ENCODE results near the gene CUTA. TPM values are rescaled to one million over a fixed set of nuclear protein-coding genes. Genes with fewer than 3 reads are reported as not detected.

CUTA gene
- polyA plus RNA-seq, 1 of the 3 experiments (the other 2 are of a cell fraction): 444 TPM

DNA sequence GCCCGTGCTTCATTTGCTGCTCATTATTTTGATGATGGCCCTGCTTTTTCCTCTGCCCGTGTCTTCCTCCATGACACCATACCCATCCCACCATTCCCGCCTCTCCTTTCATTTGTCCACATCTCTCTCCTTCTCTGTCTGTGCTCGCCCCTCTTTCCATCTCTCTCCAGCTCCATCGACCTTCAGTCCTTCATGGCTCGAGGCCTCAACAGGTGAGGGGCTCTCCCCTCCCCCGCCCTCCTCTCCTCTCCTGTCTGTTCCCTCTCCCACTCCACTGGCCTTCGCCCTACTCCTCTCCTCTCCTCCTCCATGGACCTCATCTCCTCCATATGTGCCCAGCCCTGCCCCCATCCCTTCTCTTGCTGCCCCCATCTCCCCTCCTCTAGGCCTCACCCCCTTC is 24.4 kb upstream of the CUTA start:
- Histone ChIP-seq H3K36me3 (replicated peaks in 1 of 2; ENCODE audit: control insufficient read depth in 1 of 2, insufficient read depth in 2 of 2, low read length in 1 of 2) (peaks cover 14 to 42% of the 10 kb centered on the region in 2 experiments), H3F3A (replicated peaks; ENCODE audit: insufficient read depth) (no peaks in the 10 kb centered on the region), H2AFZ (ENCODE audit: low read depth) (no peak overlapping the region), H3K4me3 (ENCODE audit: low read depth in 2 of 2, low read length in 1 of 2) (no peak overlapping the region), H3K27me3 (ENCODE audit: insufficient read depth) (no peaks in the 10 kb centered on the region), H3K4me2 (no peak overlapping the region), H3K27ac (ENCODE audit: low read depth in 2 of 2, low read length in 1 of 2) (no peak overlapping the region), H3K9me3 (no peaks in the 10 kb centered on the region), H3K79me2 (ENCODE audit: insufficient read depth) (no peaks in the 10 kb centered on the region), H3K9me2 (no peaks in the 10 kb centered on the region), H3K4me1 (ENCODE audit: control insufficient read depth in 1 of 2, insufficient read depth in 2 of 2, low read depth in 1 of 2, low read length in 1 of 2) (no peaks in the 10 kb centered on the region), H4K20me1 (ENCODE audit: insufficient read depth) (no peaks in the 10 kb centered on the region), H3K9ac (no peak overlapping the region)
- ChIA-PET POLR2A (interaction anchor here (2.2 kb wide), 1 partner anchor 8 kb away, joined by 9 read pairs; no protein-coding TSS in a partner anchor), CTCF (interaction anchor here (1.0 kb wide), 1 partner anchor 17 kb away, joined by 3 read pairs; no protein-coding TSS in a partner anchor)
- TF ChIP-seq SIN3A (IDR thresholded peaks at IDR 0.05; ENCODE audit: borderline replicate concordance, low read depth, low read length) (no peak), NFIC (IDR thresholded peaks at IDR 0.05; ENCODE audit: borderline replicate concordance) (no peak), GABPA (IDR thresholded peaks at IDR 0.05; ENCODE audit: low read depth) (no peak), MEF2A (IDR thresholded peaks at IDR 0.05; ENCODE audit: borderline replicate concordance, low read depth) (no peak)
- 87% methylated on average over 8 of the region's 8 CpGs for WGBS (ENCODE audit: low lambda C conversion rate)
- DNase-seq: no peak

GRCh38 chr6:33441457-33441856 is 23.6 kb upstream of the CUTA start:
- TF ChIP-seq SMC3 (IDR thresholded peaks at IDR 0.05; ENCODE audit: low read depth, low read length) (no peak), NRF1 (IDR thresholded peaks at IDR 0.05; ENCODE audit: low read depth, low read length) (no peak), MAX (IDR thresholded peaks at IDR 0.05; ENCODE audit: low read depth) (no peak), CHD2 (IDR thresholded peaks at IDR 0.05; ENCODE audit: low read length, partially characterized antibody) (no peak), FOXJ3 (CRISPR knock-in tag; IDR thresholded peaks at IDR 0.05) (no peak), CTCF (IDR thresholded peaks at IDR 0.05) (no peak), USF1 (IDR thresholded peaks at IDR 0.05; ENCODE audit: borderline replicate concordance, low read depth) (no peak), TAF1 (IDR thresholded peaks at IDR 0.05; ENCODE audit: borderline replicate concordance, low read depth, low read length) (no peak), TEAD4 (IDR thresholded peaks at IDR 0.05; ENCODE audit: borderline replicate concordance, insufficient read depth) (no peak), JUND (IDR thresholded peaks at IDR 0.05) (no peak), FOXM1 (IDR thresholded peaks at IDR 0.05; ENCODE audit: low read depth) (no peak)
- TF ChIP-seq, protein P1, sequence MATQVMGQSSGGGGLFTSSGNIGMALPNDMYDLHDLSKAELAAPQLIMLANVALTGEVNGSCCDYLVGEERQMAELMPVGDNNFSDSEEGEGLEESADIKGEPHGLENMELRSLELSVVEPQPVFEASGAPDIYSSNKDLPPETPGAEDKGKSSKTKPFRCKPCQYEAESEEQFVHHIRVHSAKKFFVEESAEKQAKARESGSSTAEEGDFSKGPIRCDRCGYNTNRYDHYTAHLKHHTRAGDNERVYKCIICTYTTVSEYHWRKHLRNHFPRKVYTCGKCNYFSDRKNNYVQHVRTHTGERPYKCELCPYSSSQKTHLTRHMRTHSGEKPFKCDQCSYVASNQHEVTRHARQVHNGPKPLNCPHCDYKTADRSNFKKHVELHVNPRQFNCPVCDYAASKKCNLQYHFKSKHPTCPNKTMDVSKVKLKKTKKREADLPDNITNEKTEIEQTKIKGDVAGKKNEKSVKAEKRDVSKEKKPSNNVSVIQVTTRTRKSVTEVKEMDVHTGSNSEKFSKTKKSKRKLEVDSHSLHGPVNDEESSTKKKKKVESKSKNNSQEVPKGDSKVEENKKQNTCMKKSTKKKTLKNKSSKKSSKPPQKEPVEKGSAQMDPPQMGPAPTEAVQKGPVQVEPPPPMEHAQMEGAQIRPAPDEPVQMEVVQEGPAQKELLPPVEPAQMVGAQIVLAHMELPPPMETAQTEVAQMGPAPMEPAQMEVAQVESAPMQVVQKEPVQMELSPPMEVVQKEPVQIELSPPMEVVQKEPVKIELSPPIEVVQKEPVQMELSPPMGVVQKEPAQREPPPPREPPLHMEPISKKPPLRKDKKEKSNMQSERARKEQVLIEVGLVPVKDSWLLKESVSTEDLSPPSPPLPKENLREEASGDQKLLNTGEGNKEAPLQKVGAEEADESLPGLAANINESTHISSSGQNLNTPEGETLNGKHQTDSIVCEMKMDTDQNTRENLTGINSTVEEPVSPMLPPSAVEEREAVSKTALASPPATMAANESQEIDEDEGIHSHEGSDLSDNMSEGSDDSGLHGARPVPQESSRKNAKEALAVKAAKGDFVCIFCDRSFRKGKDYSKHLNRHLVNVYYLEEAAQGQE (IDR thresholded peaks at IDR 0.05; ENCODE audit: low read depth, low read length): no peak
- TF ChIP-seq, protein P2, sequence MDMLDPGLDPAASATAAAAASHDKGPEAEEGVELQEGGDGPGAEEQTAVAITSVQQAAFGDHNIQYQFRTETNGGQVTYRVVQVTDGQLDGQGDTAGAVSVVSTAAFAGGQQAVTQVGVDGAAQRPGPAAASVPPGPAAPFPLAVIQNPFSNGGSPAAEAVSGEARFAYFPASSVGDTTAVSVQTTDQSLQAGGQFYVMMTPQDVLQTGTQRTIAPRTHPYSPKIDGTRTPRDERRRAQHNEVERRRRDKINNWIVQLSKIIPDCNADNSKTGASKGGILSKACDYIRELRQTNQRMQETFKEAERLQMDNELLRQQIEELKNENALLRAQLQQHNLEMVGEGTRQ (IDR thresholded peaks at IDR 0.05; ENCODE audit: borderline replicate concordance, low read depth, low read length): no peak
- H3K4me2 ChIP-seq: no peak overlapping the region
- no peak overlapping the region for H2AFZ ChIP-seq (ENCODE audit: low read depth)
- no peaks in the 10 kb centered on the region for H3K27me3 ChIP-seq (ENCODE audit: insufficient read depth)
- H3K4me3 ChIP-seq (ENCODE audit: low read depth in 2 of 2, low read length in 1 of 2): no peak overlapping the region
- WGBS (ENCODE audit: low lambda C conversion rate): 93% methylated on average over 5 of the region's 9 CpGs
- H3K27ac ChIP-seq (ENCODE audit: low read depth in 2 of 2, low read length in 1 of 2): no peak overlapping the region
- H3F3A ChIP-seq (replicated peaks; ENCODE audit: insufficient read depth): no peaks in the 10 kb centered on the region
- no peak overlapping the region for H3K9ac ChIP-seq
- no peaks in the 10 kb centered on the region for H3K79me2 ChIP-seq (ENCODE audit: insufficient read depth)
- no peaks in the 10 kb centered on the region for H3K4me1 ChIP-seq (ENCODE audit: control insufficient read depth in 1 of 2, insufficient read depth in 2 of 2, low read depth in 1 of 2, low read length in 1 of 2)
- H3K36me3 ChIP-seq (replicated peaks in 1 of 2; ENCODE audit: control insufficient read depth in 1 of 2, insufficient read depth in 2 of 2, low read length in 1 of 2): peaks cover 22 to 38% of the 10 kb centered on the region in 2 experiments
- ChIA-PET POLR2A (interaction anchor here (2.2 kb wide), 1 partner anchor 9 kb away, joined by 9 read pairs; no protein-coding TSS in a partner anchor), CTCF (interaction anchor here (1.4 to 3.3 kb wide), 2 partner anchors 13 to 16 kb away, joined by 4 to 16 read pairs; partner anchors contain the start of gene ZBTB9)
- H3K9me2 ChIP-seq: no peaks in the 10 kb centered on the region
- no peaks in the 10 kb centered on the region for H3K9me3 ChIP-seq
- peak; percentile 9 for DNase-seq
- H4K20me1 ChIP-seq (ENCODE audit: insufficient read depth): no peaks in the 10 kb centered on the region

Data from SK-N-SH (cell line).